H1 (cell line): ENCODE data around the gene THRB.

Source experiments
- BCL11A ChIP-seq, 2 experiments: IDR thresholded peaks; one replicate each; pipeline ENCODE4 v1.6.1; 2011; ENCODE audit warnings: low read depth in 2 of 2, low read length in 2 of 2, mild to moderate bottlenecking in 2 of 2
- HDAC6 ChIP-seq: IDR thresholded peaks from one replicate; pipeline ENCODE4 v1.7.1; 2012; ENCODE audit warnings: low read depth, mild to moderate bottlenecking, inconsistent platforms, low read length, moderate library complexity
- JUND ChIP-seq: IDR thresholded peaks from 2 replicates; pipeline ENCODE4 v1.6.1; 2011; ENCODE audit warnings: mild to moderate bottlenecking, improper control_type of control experiment, low read length
- MAFK ChIP-seq: IDR thresholded peaks from 2 replicates; pipeline ENCODE4 v1.6.1; 2012; ENCODE audit warnings: low read depth, mild to moderate bottlenecking, improper control_type of control experiment, low read length
- POLR2A ChIP-seq, 2 experiments: IDR thresholded peaks; 1 replicate in 1 of 2; 2 replicates in 1 of 2; pipeline ENCODE4 v1.6.1; 2011; ENCODE audit warnings: low read depth in 2 of 2, low read length in 2 of 2, mild to moderate bottlenecking in 2 of 2; ENCODE audit errors: control extremely low read depth in 1 of 2
- POLR2AphosphoS5 ChIP-seq: IDR thresholded peaks from 2 replicates; pipeline ENCODE4 v1.6.1; 2011; ENCODE audit warnings: low read depth, low read length
- RAD21 ChIP-seq, 2 experiments: IDR thresholded peaks in 1 of 2; conservative IDR thresholded peaks in 1 of 2; 2 replicates each; pipeline ENCODE4 v1.6.1; 2011; ENCODE audit warnings: low read depth in 2 of 2, low read length in 2 of 2, improper control_type of control experiment in 1 of 2, inconsistent platforms in 1 of 2, mild to moderate bottlenecking in 1 of 2, moderate library complexity in 1 of 2
- SP1 ChIP-seq: IDR thresholded peaks from 2 replicates; pipeline ENCODE4 v1.6.1; 2011; ENCODE audit warnings: low read depth, low read length
- SP4 ChIP-seq: IDR thresholded peaks from 2 replicates; pipeline ENCODE4 v1.6.1; 2012; ENCODE audit warnings: low read length, inconsistent platforms
- SRF ChIP-seq: IDR thresholded peaks from 2 replicates; pipeline ENCODE4 v1.6.1; 2011; ENCODE audit warnings: mild to moderate bottlenecking, low read depth, low read length, moderate library complexity
- TCF12 ChIP-seq: IDR thresholded peaks from 2 replicates; pipeline ENCODE4 v1.6.1; 2011; ENCODE audit warnings: low read depth, mild to moderate bottlenecking, low read length
- ZNF274 ChIP-seq: IDR thresholded peaks from 2 replicates; pipeline ENCODE4 v1.7.0; 2012; ENCODE audit warnings: low read length, borderline replicate concordance; ENCODE audit errors: extremely low read depth
- TF ChIP-seq, protein P1 (sequence below), 3 experiments: IDR thresholded peaks; 1 replicate in 2 of 3; 2 replicates in 1 of 3; pipeline versions ENCODE4 v1.5.1 to v1.6.1; 2011; ENCODE audit warnings: low read length in 3 of 3, mild to moderate bottlenecking in 3 of 3, inconsistent platforms in 2 of 3, low read depth in 1 of 3, moderate library complexity in 1 of 3; ENCODE audit not compliant: insufficient read depth in 1 of 3; ENCODE audit errors: control extremely low read depth in 1 of 3
- TF ChIP-seq, protein P2 (sequence below): IDR thresholded peaks from 2 replicates; pipeline ENCODE4 v1.6.1; 2011; ENCODE audit warnings: low read depth, mild to moderate bottlenecking, low read length; ENCODE audit not compliant: insufficient read depth

DNA sequence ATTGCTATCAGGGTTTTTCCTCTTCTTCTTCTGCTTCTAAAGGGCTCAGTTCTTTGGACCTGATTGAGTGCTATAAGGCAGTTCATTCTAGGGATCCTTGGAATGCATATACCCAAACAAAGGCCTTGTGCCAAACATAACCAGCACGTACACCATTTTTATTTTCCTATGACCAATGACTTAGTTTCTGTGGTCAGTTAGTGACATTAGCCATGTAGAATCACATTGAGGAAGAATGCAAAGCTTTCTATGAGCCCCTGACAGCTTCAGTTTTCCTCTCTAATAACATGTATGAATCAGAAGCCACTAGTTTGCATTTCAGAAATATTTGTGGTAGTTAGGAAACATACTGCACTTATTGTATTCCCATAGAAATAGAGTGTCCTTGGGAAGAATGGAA is 240.0 kb downstream of the THRB start:
- TF ChIP-seq, protein P1, sequence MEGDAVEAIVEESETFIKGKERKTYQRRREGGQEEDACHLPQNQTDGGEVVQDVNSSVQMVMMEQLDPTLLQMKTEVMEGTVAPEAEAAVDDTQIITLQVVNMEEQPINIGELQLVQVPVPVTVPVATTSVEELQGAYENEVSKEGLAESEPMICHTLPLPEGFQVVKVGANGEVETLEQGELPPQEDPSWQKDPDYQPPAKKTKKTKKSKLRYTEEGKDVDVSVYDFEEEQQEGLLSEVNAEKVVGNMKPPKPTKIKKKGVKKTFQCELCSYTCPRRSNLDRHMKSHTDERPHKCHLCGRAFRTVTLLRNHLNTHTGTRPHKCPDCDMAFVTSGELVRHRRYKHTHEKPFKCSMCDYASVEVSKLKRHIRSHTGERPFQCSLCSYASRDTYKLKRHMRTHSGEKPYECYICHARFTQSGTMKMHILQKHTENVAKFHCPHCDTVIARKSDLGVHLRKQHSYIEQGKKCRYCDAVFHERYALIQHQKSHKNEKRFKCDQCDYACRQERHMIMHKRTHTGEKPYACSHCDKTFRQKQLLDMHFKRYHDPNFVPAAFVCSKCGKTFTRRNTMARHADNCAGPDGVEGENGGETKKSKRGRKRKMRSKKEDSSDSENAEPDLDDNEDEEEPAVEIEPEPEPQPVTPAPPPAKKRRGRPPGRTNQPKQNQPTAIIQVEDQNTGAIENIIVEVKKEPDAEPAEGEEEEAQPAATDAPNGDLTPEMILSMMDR (IDR thresholded peaks at IDR 0.05; ENCODE audit: control extremely low read depth in 1 of 3, insufficient read depth in 1 of 3, low read depth in 1 of 3, low read length in 3 of 3) = no peak
- TF ChIP-seq TCF12 (no peak), POLR2AphosphoS5 (no peak), RAD21 (IDR thresholded peaks at IDR 0.05 in 1 of 2, conservative IDR thresholded peaks at IDR 0.05 in 1 of 2; ENCODE audit: low read depth in 2 of 2, low read length in 2 of 2) (no peak), HDAC6 (no peak), JUND (no peak), POLR2A (IDR thresholded peaks at IDR 0.05; ENCODE audit: control extremely low read depth in 1 of 2, low read depth in 2 of 2, low read length in 2 of 2) (no peak), BCL11A (IDR thresholded peaks at IDR 0.05; ENCODE audit: low read depth in 2 of 2, low read length in 2 of 2) (no peak), SP4 (no peak), SRF (no peak), MAFK (no peak), SP1 (no peak), ZNF274 (no peak)
- TF ChIP-seq, protein P2, sequence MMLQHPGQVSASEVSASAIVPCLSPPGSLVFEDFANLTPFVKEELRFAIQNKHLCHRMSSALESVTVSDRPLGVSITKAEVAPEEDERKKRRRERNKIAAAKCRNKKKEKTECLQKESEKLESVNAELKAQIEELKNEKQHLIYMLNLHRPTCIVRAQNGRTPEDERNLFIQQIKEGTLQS = no peak
